SU-DHL-6 (cell line): ENCODE results near the gene MLYCD.

Source experiments
- CTCF ChIP-seq: fragments of 200-600 bp; sonication (generic); IDR thresholded peaks from one replicate; pipeline ENCODE4 v1.5.1; 2017; ENCODE audit warnings: antibody characterized with exemption, mild to moderate bottlenecking, low read length, moderate library complexity; ENCODE audit not compliant: insufficient read depth, poor library complexity, severe bottlenecking
- EZH2phosphoT487 ChIP-seq: fragments of 200-600 bp; sonication (generic), shearing (Covaris generic); conservative IDR thresholded peaks from 2 replicates; pipeline ENCODE4 v1.6.1; 2018; ENCODE audit warnings: mild to moderate bottlenecking, antibody characterized with exemption, low read length, moderate library complexity, mixed read lengths

GRCh38 chr16:83972256-83973008 is 73.5 kb downstream of the MLYCD start:
- no peak for TF ChIP-seq CTCF
- no peak for TF ChIP-seq EZH2phosphoT487
